T-helper 2 cell treated with Interferon-gamma antibody and Interleukin-4, amounts not matched to agents 5 μg/mL and 100 μg/mL, for 36 hours (primary cell): ENCODE data around the gene PRR23E.

Experiments
- DNase-seq: peaks from one replicate; pipeline ENCODE4 v3.0.0; 2021; ENCODE audit warnings: low spot score
- H3K27ac Mint-ChIP-seq: one replicate; pipeline ENCODE4 v1.8.0; 2021; ENCODE audit warnings: mild to moderate bottlenecking, mixed read lengths
- H3K27me3 Mint-ChIP-seq: one replicate; pipeline ENCODE4 v1.8.0; 2021; ENCODE audit warnings: low read depth, mixed read lengths
- H3K36me3 Mint-ChIP-seq: one replicate; pipeline ENCODE4 v1.8.0; 2021; ENCODE audit warnings: low read depth, mixed read lengths
- H3K4me1 Mint-ChIP-seq: one replicate; pipeline ENCODE4 v1.8.0; 2021; ENCODE audit warnings: low read depth, mixed read lengths
- H3K4me3 Mint-ChIP-seq: one replicate; pipeline ENCODE4 v1.8.0; 2022; ENCODE audit warnings: mild to moderate bottlenecking, moderate library complexity, mixed read lengths
- H3K9me3 Mint-ChIP-seq: one replicate; pipeline ENCODE4 v1.8.0; 2021; ENCODE audit warnings: mixed read lengths

Gene PRR23E

GRCh38 chr3:127184870-127185216 lies 8.1 kb upstream of the PRR23E start:
- no peaks in the 10 kb centered on the region for H3K36me3 Mint-ChIP-seq
- H3K4me3 Mint-ChIP-seq = no peak overlapping the region
- no peaks in the 10 kb centered on the region for H3K9me3 Mint-ChIP-seq
- H3K27ac Mint-ChIP-seq = no peak overlapping the region
- peaks cover 6% of the 10 kb centered on the region for H3K27me3 Mint-ChIP-seq
- no peak for DNase-seq
- no peaks in the 10 kb centered on the region for H3K4me1 Mint-ChIP-seq

GRCh38 chr3:127185268-127185667 lies 7.7 kb upstream of the PRR23E start:
- H3K36me3 Mint-ChIP-seq = no peaks in the 10 kb centered on the region
- no peak overlapping the region for H3K27ac Mint-ChIP-seq
- no peaks in the 10 kb centered on the region for H3K4me1 Mint-ChIP-seq
- H3K27me3 Mint-ChIP-seq = peaks cover 6% of the 10 kb centered on the region
- no peak overlapping the region for H3K4me3 Mint-ChIP-seq
- no peaks in the 10 kb centered on the region for H3K9me3 Mint-ChIP-seq
- no peak for DNase-seq

DNA sequence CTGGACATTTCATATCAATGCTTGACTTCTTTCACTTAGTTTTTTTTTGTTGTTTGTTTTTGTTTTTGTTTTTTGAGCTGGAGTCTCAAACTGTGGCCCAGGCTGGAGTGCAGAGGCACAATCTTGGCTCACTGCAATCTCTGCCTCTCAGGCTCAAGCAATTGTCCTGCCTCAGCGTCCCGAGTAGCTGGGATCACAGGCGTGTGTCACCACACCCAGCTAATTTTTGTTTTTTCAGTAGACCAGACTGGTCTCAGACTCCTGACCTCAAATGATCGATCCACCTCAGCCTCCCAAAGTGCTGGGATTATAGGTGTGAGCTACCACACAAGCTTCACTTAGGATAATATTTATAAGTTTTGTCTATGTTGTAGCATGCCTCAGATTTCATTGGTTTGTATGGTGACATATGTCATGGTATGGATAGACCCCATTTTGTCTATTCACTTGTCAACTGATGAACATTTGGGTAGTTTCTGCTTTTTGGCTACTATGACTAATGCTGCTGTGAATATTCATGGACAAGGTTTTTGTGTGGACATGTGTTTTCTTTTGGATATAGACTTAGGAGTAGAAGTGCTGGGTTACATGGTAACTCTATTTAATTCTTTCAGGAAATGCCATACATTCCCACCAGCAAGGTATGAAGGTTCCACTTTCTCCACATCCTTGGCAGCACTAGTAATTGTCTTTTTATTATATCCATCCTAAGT lies 6.8 kb upstream of the PRR23E start:
- Mint-ChIP-seq H3K27me3 (peaks cover 6% of the 10 kb centered on the region), H3K4me3 (no peak overlapping the region), H3K9me3 (no peaks in the 10 kb centered on the region), H3K36me3 (no peaks in the 10 kb centered on the region), H3K27ac (no peak overlapping the region), H3K4me1 (no peaks in the 10 kb centered on the region)
- DNase-seq = no peak

- no peak overlapping the region for H3K27ac Mint-ChIP-seq
- H3K36me3 Mint-ChIP-seq = no peaks in the 10 kb centered on the region
- DNase-seq = no peak
- H3K9me3 Mint-ChIP-seq = no peaks in the 10 kb centered on the region
- H3K4me1 Mint-ChIP-seq = no peaks in the 10 kb centered on the region
- no peak overlapping the region for H3K4me3 Mint-ChIP-seq
- peaks cover 6% of the 10 kb centered on the region for H3K27me3 Mint-ChIP-seq
These were observed 5.6 kb upstream of the PRR23E start for GRCh38 chr3:127187316-127187715.

DNA sequence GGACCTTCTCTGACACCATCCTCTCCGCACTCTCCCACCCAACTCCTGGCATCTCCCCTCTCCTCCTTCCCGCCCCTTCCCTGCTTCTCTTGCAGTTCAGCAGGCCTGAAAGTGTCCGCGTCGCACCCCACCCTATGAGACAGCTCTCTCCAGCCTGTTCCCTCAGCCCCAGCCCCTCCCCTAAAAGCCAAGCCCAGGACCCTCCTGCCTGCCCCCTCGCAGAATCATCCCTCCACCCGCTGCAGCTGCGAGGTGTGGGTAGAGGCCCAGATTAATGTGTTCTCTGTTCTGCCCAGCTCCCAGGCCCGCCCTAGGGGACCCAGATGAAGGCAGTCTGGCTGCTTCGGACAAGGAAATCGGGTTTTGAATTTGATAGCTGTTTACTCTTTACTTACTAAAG lies 410 bp downstream of the PRR23E start:
- H3K36me3 Mint-ChIP-seq = no peaks in the 10 kb centered on the region
- H3K4me1 Mint-ChIP-seq = no peaks in the 10 kb centered on the region
- DNase-seq = no peak
- H3K27me3 Mint-ChIP-seq = peaks cover 3% of the 10 kb centered on the region
- no peaks in the 10 kb centered on the region for H3K9me3 Mint-ChIP-seq
- no peak overlapping the region for H3K4me3 Mint-ChIP-seq
- no peak overlapping the region for H3K27ac Mint-ChIP-seq

DNA sequence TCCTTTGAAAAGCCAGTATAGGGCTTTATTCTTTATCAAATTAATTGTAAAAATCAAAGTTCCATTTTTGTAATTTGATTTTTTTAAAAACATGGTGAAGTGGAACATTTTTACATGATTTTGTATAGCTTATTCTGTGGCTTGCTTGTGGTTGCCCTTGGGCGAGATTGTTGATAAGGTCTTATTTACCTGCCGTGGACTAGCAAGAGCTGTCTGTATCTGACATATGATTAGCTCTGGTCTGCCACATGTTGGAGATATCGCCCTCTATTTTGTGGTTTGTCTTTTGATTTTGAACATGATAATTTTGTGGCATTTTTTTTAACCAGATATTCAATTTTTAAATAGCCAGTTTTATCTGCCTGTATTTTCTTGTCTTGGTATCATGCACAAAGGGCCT lies 844 bp downstream of the PRR23E start:
- DNase-seq = no peak
- Mint-ChIP-seq H3K27me3 (peaks cover 1% of the 10 kb centered on the region), H3K4me1 (no peaks in the 10 kb centered on the region), H3K27ac (no peak overlapping the region), H3K9me3 (no peaks in the 10 kb centered on the region), H3K36me3 (no peaks in the 10 kb centered on the region), H3K4me3 (no peak overlapping the region)

- Mint-ChIP-seq H3K27me3 (no peaks in the 10 kb centered on the region), H3K4me3 (no peak overlapping the region), H3K36me3 (no peaks in the 10 kb centered on the region)
These were observed 1.8 kb downstream of the PRR23E start for GRCh38 chr3:127194601-127195187.

DNA sequence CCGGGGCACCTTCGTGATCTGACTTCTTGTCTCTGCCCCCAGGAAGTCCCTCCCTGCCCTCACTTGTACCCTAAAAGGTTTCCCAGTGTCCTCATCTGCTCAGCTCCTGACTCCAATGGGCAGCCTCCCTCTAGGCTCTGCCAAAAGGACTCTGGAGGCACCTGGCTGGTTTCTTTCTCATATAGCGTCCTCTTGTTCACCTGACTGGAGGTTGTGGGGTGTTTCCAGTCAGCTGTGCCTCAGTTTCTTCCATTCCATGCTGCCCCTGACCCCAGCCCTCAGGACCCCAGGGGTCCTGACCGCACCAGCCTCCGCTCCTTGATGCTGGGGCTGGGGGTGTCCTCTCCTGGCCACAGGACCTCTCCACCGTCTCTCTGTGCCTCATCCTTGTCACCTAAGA lies 2.5 kb downstream of the PRR23E start:
- no peaks in the 10 kb centered on the region for H3K27me3 Mint-ChIP-seq
- no peak for DNase-seq
- no peak overlapping the region for H3K27ac Mint-ChIP-seq
- no peaks in the 10 kb centered on the region for H3K9me3 Mint-ChIP-seq
- H3K4me3 Mint-ChIP-seq = no peak overlapping the region
- H3K4me1 Mint-ChIP-seq = no peaks in the 10 kb centered on the region
- no peaks in the 10 kb centered on the region for H3K36me3 Mint-ChIP-seq

More at GRCh38 chr3:127194601-127195187, 1.8 kb downstream of the PRR23E start:
- H3K4me1 Mint-ChIP-seq = no peaks in the 10 kb centered on the region
- DNase-seq = no peak
- no peaks in the 10 kb centered on the region for H3K9me3 Mint-ChIP-seq
- H3K27ac Mint-ChIP-seq = no peak overlapping the region

GRCh38 chr3:127196002-127196401 lies 3.1 kb downstream of the PRR23E start:
- DNase-seq = no peak
- no peaks in the 10 kb centered on the region for H3K4me1 Mint-ChIP-seq
- no peaks in the 10 kb centered on the region for H3K27me3 Mint-ChIP-seq
- no peak overlapping the region for H3K4me3 Mint-ChIP-seq
- no peak overlapping the region for H3K27ac Mint-ChIP-seq
- no peaks in the 10 kb centered on the region for H3K9me3 Mint-ChIP-seq
- no peaks in the 10 kb centered on the region for H3K36me3 Mint-ChIP-seq

GRCh38 chr3:127196466-127197299 lies 3.8 kb downstream of the PRR23E start:
- H3K27ac Mint-ChIP-seq = no peak overlapping the region
- H3K4me3 Mint-ChIP-seq = no peak overlapping the region
- no peaks in the 10 kb centered on the region for H3K4me1 Mint-ChIP-seq
- H3K9me3 Mint-ChIP-seq = no peaks in the 10 kb centered on the region
- H3K36me3 Mint-ChIP-seq = no peaks in the 10 kb centered on the region
- no peaks in the 10 kb centered on the region for H3K27me3 Mint-ChIP-seq
- no peak for DNase-seq

- Mint-ChIP-seq H3K36me3 (no peaks in the 10 kb centered on the region), H3K27ac (no peak overlapping the region), H3K27me3 (no peaks in the 10 kb centered on the region), H3K4me3 (no peak overlapping the region), H3K9me3 (no peaks in the 10 kb centered on the region), H3K4me1 (no peaks in the 10 kb centered on the region)
- no peak for DNase-seq
These were observed 4.6 kb downstream of the PRR23E start for GRCh38 chr3:127197300-127198189.

GRCh38 chr3:127200086-127200691 lies 7.3 kb downstream of the PRR23E start:
- H3K27ac Mint-ChIP-seq = no peak overlapping the region
- DNase-seq = no peak
- H3K36me3 Mint-ChIP-seq = no peaks in the 10 kb centered on the region
- no peaks in the 10 kb centered on the region for H3K9me3 Mint-ChIP-seq
- H3K4me1 Mint-ChIP-seq = no peaks in the 10 kb centered on the region
- H3K27me3 Mint-ChIP-seq = no peaks in the 10 kb centered on the region
- no peak overlapping the region for H3K4me3 Mint-ChIP-seq

GRCh38 chr3:127203024-127203423 lies 10.1 kb downstream of the PRR23E start:
- Mint-ChIP-seq H3K36me3 (no peaks in the 10 kb centered on the region), H3K9me3 (no peaks in the 10 kb centered on the region)
- no peak for DNase-seq

More at GRCh38 chr3:127203024-127203423, 10.1 kb downstream of the PRR23E start:
- Mint-ChIP-seq H3K27ac (no peak overlapping the region), H3K4me3 (no peak overlapping the region), H3K4me1 (no peaks in the 10 kb centered on the region), H3K27me3 (no peaks in the 10 kb centered on the region)
